GM21619 (cell line): ENCODE measurements around the gene AGPAT2.

ENCODE experiments used
- ATAC-seq: cut with Tn5 transposase; IDR thresholded peaks from one replicate; pipeline ENCODE4 v1.9.1; 2021; ENCODE audit not compliant: unreplicated experiment

AGPAT2 gene

DNA sequence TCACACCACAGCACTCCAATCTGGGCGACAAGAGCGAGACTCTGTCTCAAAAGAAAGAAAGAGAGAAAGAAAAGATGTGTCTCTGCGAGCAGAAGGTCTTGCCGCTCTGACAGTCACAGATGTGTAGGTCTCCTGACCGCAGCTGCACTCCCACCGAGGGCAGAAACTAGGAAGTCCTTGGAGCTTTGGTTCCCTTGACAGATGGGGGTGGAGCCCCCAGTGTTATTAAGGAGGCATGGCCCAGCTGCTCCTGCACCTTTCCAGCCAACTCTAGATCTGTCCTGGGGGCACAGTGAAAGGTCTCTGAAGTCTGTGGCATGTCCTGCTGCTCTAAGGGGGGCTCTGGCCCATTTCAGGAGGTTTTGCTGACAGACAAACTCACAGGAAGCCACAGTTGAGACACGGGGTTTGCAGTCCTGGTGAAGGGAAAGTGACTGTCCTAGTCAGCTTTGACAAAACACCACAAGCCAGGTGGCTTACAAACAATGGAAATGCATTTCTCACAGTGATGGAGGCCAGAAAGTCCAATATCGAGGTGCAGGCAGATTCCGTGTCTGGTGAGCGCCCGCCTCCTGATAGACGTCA, 16.1 kb upstream of the AGPAT2 start:
- no peak for ATAC-seq

DNA sequence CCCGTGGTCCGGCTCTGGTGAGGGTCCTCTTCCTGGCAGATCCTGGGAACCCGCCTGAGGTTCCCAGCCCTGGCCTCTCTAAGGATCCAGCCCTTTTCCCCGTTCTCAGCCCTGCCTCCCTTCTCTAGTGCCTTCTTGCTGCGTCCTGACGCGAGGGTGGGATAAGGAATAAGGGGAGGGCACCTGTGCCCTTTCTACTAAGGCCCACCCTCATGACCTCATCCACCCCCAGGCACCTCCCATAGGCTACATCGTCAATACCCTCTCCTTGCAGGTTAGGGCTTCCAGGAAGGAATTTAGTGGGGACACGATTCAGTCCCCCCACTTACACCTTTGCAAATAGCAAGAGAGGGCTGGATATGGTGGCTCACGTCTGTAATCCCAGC, 14.4 kb upstream of the AGPAT2 start:
- peak; percentile 5 for ATAC-seq

DNA sequence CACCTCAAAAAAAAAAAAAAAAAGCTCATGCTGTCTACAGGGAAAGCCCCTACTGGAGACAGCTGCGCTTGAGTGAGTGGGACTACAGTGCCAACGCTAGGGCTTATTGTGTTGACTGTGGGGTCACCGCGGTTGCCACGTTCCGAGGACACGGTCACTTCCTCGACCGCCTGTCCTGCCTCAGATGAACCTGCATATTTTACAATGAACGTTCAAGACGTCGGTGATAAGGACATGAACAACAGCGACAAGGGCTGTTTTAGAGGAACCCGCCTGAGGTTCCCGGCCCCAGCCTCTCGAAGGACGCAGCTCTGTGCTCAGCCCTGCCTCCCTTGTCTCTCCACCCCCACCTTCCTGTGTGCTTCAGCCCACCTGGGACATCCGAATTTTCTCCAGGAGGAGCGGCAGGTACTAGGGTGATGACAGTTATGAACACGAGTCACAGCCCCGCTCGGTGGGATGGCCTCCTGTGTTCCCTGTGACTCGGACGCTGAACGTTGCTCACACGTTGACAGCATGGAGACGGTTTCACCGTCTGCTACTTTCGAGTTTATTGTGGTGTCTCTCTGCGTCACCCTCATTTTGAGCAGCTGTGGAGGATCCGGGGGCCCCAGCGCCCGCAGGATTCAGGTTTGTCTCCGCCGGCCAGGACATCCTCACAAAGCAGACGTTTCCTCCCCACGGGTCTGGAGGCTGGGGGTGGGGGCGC, 13.9 kb upstream of the AGPAT2 start:
- peak; percentile 79 for ATAC-seq

DNA sequence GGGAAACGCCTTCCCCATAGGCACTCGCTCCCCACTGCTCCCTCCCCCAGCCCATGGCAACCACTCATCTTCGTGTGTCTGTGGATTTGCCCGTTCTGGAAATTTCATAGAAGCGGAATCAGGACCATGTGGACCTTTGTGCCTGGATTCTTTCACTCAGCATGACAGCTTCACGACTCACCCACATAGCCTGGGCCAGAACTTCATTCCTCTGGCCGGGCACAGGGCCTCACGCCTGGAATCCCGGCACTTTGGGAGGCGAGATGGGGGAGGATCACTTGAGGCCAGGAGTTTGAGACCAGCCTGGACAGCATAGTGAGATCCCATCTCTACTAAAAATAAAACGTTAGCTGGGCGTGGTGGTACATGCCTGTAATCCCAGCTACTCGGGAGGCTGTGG, 13.0 kb upstream of the AGPAT2 start:
- ATAC-seq = no peak

DNA sequence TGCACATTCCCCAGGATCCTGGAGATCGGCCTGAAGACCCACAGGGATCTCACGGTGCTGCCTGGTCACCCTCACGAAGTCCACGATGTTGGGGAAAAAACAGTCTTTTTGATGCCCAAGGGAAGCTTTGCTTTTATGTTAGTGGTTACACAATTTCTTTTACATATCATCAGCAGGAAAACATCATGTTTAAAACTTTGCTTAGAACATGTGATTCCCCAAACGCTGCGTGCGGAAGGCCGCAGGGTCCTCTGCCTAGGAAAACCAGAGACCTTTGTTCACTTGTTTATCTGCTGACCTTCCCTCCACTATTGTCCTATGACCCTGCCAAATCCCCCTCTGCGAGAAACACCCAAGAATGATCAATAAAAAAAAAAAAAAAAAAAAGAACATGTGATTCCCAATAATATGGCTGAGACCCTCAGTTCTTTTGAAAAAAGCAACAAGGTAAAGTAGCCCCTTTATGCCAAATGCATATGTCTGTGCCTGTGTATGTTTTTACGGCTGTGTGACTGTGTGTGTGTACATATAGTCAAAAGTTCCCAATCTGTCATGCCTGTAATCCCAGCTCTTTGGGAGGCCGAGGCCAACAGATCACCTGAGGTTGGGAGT, 11.5 kb upstream of the AGPAT2 start:
- no peak for ATAC-seq

DNA sequence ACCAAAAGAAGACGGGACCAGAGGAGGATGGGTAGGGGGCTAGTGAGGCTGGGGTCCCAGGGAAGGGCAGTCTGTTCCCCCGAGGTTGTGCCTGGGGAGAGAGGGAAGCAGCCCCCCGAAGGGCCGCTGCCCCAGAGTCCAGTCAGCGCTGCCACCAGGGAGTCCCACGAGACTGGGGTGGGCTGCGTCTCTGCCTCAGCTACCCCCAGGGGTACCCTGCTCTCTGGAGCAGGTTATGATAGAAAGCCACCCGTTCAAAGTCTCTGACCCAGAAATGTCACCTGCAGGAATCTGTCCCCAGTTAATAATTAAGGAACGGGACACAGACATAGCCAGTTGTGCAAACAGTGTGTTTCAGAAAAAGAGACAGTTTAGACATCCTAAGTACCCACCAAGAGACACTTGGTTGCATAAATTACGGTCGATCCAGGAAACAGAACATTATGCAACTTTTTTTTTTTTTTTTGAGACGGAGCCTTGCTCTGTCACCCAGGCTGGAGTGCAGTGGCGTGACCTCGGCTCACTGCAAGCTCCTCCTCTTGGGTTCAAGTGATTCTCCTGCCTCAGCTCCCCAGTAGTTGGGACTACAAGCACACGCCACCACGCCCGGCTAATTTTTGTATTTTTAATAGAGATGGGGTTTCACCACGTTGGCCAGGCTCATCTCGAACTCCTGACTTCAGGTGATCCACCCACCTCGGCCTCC, 10.7 kb upstream of the AGPAT2 start:
- no peak for ATAC-seq

DNA sequence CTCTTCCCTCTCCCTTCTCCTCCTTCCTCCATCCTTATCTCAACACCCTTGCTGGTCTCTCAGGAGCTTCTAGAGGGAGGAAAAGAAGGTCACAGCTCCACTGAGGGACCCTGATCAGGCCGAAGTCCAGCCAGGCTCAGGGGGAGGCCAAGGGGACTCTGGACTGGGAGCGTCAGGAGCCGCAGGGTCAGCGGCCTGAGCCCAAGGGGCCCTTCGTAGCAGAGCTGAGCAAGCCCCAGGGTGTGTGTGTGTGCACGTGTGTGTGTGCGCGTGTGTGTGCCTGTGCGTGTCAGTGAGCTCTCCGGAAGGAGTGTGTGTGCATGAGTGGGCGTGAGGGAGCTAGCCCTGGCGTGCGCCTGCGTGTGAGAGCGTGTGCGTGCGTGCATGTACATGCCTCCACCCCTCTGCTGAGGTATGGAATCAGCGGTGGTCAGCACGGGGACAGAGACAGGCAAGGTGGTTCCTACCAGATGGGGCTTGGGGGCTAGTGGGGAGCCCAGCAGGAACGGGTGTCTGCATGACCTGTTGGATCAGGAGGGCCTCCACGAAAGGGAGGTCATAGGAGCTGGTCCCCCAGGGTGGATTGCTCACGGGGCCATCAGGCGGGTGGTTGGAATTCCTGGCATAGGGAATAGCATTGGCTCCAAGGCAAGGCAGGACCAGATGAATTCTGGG, 10.0 kb upstream of the AGPAT2 start:
- ATAC-seq = no peak

DNA sequence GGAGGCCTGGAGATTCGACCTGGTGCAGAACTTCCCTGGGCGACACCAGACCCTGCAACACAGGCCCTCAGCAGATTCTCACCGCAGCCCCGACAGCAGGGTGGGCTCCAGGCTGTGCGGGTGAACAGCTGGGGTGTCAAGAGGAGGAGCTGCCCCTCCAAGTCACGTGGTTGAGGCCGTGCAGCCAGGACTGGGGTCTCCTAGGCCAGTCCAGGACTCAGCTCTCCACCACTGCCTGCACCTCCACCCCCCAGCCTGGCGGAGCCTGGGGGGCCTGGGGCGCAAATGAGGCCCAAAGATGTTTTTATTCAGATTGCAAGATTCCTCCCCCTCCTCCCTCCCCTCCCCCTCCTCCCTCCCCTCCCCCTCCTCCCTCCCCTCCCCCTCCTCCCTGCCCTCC, 9.2 kb upstream of the AGPAT2 start:
- no peak for ATAC-seq

DNA sequence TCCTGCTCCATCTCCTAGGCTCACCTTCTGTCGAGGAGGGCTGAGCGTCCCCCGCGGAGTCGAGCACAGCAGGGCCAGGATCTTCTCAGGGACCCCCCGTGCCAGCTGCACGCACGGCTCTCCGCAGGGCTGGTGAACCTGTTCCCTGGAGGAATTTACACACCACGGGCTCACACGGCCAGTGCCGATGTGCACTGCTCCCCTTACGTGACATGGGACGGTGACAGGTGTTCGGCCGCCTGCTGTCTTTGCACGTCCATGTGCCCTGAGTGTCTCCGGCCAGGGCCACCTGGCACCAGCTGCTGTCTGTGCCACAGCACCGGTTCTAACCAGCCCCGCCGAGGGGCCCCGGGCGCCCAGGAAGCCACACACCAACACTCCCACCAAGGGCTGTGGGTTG, 8.7 kb upstream of the AGPAT2 start:
- ATAC-seq = no peak

DNA sequence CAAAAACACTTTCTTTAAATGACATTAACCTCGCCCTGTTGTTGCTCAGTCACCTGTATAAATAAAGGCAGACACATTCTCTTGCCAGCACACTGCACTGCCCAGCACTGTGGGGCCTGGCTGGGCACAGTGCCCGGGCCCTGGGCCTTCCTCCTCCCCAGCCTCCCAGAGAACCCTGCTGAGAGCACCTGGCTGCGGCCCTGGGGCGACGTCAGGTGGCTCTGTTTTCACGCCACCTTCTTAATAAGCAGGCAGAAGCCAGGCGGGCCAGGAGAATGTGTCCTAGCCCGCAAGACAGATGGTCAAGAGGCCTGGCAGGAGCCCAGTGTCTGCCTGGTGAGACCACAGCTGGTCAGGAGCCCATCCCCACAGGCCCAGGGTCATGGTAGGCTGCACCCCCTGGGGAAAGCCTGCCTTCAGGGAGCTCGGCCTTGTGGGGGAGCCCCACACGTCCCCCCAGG, 8.2 kb upstream of the AGPAT2 start:
- ATAC-seq = no peak

DNA sequence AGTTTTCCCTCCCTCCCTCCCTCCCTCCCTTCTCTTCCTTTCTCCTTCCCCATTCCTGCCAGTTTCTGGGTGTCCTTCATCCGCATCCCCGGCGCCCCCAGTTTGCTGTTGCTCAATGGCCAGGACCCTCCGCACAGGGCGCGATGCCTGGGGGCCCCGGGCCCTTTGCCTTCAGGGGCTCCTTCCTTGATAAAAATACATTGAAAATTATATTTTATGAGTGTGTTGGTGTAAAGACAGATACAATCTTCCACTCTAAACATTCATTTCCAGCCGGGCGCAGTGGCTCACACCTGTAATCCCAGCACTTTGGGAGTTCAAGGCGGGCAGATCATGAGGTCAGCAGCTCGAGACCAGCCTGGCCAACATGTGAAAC, 7.6 kb upstream of the AGPAT2 start:
- ATAC-seq = no peak

DNA sequence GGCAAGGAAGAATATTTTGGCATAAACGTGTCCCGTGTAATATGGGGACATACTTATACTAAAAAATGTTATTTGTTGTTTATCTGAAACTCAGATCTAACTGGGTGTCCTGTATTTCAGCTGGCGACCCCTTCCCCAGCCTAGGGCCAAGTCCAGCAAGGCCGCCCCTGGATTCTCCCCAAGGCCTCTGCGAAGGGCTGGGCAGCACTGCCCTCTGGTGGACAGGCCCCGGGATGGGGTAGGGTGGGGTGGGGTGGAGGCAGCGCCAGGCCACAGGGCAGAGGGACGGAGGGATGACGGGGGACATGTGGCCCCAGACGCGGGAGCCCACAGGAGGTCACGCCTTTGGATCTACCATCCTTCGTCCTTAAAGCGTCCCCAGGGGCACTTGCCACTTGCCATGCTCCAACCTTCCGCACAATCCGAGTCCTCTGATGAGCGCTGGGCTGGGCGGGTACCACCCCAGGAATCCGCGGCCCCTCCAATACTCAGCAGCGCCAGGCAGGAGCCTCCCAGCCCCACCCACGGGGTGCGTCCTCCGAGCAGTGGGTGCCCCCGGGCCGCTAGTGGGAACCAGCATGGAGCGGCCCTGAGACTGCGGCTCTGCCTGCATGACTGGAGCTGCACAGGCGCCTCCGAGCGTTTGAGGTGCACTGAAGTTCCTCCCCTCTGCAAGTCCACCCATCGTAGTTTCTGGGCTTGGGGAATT, 7.1 kb upstream of the AGPAT2 start:
- ATAC-seq = no peak

DNA sequence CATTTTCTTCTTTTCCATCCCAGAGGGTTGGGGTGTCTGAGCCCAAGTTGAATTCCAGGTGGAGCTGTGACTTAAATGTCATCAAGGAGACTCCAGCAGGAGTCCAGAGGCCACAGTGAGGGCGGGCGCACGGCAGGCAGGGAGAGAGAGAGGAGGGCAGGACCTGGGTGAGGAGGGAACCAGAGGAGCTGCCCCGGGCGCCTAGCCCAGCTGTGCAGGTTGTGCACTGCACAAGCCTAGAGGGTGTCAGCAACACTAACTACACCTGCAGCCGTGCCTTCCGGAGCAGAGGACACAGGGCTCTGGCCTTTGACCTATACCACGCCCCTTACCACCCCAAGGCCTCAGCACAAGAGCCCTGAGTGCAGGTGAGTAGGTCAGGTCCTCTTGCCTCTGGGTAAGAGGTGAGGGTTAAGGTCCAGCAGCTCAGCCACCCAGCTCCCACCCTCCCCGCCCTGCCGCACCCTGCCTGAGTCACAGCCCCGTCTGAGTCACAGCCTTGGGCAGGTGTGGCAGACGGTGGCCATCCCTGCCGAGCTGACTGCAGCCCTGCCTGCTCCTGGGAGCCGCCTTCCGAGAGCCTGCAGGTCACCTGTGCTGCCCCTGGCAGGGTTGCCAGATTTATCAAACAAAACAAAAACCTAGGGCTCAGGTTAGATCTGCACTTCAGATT, 6.4 kb upstream of the AGPAT2 start:
- no peak for ATAC-seq

DNA sequence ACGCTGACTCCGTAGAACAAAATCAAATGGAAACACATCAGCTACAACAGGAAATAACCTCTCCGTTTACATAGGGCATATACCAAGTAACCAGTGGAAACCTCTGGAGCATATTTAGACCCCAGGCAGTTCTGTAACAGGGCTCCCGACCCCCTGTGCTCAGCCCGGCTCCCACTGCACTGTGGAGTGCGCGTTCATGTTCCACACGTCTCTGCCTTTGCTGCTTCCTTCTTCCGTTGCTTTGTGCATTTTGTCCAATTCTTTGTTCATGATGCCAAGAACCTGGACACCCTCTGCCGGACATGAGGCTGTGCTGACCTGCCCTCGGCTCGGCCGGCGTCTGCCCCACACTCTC, 5.9 kb upstream of the AGPAT2 start:
- no peak for ATAC-seq

DNA sequence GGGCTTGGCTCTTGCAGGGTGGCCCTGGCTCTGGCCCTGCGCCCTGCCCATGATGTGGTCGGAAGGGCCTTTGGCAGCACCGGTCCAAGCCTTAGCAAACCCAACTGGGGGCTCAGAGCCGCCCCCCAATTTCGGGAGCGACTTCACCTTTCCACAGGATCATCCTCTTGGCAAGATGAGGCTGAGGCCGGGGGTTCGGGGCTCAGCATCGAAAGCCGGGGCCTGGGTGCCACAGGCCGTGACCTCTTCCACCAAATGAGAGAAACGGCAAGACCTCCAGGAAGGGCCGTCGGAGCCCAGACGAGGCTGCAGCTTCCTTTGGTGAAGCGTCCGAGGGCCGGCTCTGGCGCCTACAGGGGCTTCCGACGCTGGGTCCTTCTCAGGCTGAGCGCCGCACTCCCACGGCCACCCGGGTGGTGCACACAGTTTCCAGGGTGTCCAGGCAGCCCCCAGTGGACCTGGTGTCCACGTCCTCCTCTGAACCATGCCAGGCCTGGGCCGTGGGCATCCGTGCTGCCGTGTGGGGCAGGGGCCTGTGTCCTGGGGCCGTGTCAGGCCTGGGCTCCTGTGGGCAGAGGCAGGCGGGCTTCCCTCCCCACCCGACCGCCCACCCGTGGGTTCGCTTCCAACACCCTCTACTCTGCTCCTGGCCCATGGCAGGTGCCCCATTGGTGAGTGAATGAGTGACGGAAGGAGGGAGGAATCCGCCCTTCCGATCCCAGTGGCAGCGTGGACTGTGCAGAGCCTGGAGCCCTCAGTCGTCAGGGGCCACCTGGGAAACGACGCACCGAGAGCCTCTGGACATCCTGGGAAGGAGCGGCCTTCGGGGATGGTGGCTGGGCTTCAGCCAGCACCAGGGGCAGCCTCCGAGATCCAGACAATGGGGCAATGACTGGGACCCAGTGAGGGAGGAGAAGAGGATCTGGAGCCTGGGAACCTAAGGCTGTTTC, 5.2 kb upstream of the AGPAT2 start:
- no peak for ATAC-seq

DNA sequence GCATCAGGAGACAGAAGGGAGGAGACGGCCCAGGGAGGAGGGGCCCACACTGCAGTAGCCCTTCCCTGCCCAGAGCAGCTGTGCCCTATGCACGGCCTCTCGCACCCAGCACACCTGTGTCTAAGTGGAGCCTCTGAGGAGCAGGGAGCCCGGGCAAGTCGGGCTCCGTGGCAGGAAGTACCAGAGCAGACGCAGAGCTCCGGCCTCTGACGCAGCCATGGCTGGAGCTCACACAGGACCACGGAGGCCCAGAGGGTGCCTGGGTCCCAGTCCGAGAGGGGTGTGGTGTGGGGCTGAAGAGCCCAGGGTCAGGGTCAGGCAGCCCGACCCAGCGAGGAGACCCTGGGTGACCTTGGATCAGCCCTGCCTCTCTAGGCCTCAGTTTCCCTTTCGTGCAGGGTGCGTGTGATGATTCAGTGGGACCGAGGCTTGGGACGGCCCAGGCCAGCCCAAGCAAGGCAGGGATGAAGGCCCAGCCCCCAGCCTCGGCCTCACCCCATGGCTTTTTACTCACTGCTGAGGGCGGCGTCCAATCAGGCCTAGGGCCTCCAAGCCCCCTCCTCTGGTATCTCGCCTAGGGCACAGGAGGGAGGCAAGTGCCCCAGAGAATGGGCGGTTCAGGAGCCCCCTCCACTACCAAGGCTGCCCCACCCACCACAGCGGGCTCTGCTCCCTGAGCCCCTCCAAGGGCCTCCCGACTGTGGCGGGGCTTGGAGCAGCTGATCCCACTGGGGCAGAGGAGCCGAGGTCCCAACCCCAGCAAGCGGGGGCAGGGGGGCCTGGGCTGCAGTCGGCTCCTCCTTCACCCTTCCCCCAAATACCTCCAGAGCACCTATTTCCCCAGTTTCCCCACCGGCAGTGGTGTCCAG, 4.3 kb upstream of the AGPAT2 start:
- ATAC-seq = no peak

DNA sequence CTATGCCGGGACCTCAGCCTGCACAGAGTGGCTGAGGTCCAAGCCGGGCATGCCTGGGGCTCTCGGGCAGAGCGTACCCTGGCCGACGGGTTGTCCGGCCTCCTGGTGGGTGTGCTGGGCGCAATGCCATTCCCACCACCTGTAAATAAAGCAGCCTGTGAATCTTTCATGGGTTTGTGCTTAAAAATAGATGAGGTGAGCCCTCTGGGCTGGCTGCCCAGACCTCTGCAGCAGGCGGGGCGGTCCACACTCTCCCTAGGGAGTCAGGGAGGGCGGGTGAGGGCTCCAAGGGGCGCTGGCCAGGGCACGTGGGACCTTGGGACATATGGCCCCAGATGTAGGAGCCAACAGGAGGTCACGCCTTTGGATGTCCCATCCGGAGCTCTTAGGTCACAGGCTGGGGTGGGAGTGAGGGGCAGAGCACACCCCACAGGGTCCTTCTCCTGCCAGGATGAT, 3.6 kb upstream of the AGPAT2 start:
- ATAC-seq = no peak

DNA sequence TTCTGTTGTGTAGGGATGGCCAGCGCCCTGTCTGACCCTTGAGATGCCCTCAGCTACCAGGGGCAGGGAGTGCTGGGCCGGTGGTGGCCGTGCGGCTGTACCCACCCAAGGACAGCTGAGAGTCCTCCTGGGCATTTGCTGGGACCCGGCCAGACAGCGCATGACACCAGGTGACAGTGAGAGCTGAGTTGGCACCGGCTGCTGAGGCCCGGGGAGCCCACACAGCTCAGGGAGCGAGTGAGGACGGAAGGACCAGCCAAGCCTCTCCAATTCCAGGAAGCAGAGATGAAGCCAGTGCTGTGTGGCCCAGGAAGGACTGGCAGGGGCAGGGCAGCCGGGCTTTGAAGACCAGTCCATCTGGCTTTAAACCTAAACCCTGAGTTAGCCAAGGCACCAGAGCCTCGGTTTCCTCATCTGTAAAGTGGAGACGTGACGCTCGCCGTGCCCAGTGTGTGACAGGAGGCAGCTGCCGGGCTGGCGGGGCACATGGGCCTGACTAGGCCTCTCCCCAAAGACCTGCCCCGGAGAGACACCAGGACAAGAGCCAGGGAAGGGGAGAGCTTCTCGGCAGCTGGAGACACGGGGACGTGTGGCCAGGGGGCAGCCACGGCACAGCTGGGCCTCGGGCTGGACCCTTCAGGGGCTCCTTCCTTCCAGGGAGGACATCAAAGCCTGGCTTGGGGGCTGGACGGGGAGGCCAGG, 3.0 kb upstream of the AGPAT2 start:
- ATAC-seq = no peak
